Erythroblast (primary cell): ENCODE measurements around the gene ZDHHC9.

Experiments
- DNase-seq, 2 experiments: peaks; one replicate each; lab custom pipeline; 2025; lab: John Stamatoyannopoulos, UW
- GATA1 ChIP-seq: IDR thresholded peaks from 2 replicates; pipeline ENCODE4 v1.6.1; 2011; ENCODE audit warnings: low read depth, mild to moderate bottlenecking, control low read depth, low read length, moderate library complexity
- POLR2A ChIP-seq: IDR thresholded peaks from 2 replicates; pipeline ENCODE4 v1.6.1; 2011; ENCODE audit warnings: mild to moderate bottlenecking, low read length

ZDHHC9 gene

DNA sequence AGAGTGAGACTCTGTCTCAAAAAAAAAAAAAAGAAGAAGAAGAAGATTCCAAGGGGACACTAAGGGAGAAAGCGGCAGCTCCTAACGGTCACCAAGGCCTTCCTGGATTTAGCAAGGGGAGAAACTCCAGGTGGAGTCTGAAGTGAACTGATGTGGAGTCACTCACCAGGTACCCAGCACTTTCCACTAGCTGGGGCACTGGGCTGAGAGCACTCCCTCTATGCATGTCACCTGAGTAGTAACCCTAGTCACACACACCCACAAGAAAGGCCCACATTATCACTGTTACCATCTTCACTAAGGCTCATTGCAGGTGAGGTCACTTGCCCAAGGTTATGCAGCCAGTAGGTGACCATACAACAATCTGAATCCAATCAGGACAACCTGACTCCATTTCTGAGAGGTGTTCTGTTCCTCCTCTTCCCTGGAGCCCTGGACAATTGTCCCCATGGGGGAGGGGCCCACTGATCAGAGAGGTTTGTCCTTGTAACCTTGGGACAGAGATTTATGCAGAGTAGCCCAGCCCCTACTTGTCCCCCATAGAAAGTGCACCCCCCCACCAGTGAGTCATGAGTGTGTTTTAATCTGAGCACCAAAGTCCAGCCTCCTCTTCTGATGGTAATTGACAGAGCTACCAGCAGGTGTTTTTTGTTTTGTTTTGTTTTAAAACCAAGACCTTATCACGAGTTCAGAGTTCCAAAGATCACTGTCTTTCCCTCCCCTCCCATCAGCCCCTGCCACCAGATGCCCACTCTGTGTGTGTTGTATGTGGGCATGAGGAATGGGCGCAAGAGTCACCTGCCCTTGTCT, 69.8 kb downstream of the ZDHHC9 start:
- TF ChIP-seq POLR2A (no peak), GATA1 (no peak)
- DNase-seq = no peak

DNA sequence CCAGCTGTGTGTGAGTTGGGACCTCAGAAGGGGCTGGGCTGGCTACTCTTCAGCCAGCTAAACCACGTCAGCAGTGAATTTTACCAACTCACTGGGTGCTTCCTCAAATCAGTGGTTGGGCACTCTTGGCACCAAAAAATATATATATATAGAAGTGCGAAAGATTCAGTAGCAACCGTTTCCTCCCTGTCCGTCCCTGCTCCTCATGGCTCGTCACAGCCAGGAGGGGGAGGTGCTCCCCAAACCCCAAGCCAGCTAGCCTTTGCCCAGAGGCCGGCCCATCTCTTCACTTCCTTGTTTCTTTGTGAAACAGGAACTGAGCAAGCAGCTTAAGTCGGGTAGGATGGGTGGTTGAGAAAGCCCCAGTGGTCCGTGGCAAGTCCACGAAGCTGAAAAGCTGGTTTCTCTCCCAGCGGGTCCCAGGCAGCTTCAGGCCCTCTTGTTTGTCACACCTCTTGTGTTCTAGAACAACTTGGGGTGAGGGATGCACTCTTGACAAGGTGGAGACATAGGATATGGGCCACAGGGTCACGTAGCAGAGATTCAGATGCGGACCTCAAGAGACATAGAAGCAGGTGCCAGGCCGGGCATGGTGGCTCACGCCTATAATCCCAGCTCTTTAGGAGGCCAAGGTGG, 70.8 kb downstream of the ZDHHC9 start:
- no peak for TF ChIP-seq POLR2A
- TF ChIP-seq GATA1 = no peak
- DNase-seq = peak in 1 of 2 experiments; percentile 1

DNA sequence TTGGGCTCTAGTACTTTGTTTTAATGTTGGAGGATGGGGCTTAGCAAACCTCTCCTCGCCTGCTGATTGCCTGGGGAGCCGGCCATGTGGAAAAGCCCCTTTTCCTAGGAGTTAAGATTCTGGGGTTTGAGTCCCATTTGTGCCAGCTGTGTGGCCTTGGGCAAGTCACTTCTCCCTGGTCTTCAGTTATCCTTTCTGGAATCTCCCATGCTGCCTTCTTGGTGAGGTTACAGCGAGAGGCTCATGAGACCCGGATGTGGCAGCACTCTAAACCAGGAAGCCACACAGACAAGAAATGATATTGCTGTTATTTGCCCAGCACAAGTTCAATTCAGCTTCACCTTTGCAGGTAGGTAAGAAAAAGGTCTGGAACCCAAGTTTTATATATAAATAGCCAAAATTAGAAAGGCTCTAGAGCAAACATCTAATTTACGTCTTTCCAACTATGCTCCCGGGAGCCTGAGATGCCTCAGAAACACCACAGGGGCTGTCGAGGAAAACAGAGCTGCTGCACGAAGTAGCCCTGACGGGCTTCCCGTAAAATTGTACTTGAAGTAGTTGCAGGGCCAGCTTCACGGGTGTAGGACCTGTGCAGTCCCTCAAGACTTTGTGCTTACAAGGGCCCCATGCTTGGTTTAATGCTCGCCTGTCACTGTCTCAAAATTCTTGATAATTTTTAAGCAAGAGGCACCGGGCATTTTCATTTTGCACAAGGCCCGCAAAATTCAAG, 72.3 kb downstream of the ZDHHC9 start:
- TF ChIP-seq POLR2A (no peak), GATA1 (no peak)
- no peak for DNase-seq

DNA sequence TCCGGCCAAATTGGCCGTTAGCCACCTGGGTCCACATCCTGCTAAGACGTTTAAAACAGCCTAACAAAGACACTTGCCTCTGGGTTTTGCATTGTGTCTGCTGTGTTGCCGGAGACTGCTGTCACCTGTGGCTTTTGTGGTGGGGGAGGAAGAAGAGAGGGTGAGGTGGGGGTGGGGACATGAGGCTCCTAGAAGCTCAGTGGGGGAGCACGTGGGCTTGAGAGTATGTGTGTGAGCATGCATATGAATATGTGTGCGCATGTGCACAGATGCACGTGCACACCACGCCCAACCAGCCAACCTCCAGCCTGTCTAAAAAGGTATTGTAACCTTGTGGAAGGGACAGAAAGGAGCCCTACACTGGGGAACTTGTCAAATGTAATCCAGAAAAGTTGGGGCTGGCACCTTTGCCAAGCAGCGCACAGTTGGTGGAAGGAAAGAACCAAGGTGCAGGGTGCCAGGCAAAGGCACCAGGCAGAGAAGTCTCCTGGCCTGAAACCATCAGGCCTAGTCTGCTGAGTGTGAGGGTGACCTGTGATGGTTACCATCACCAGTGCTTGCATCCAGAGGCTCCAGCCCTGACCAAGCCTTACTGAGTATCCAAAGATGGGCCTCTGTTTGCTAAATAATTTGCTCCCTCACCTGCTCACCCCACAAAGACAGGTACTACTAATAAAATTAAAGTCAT, 74.1 kb downstream of the ZDHHC9 start:
- no peak for TF ChIP-seq POLR2A

DNA sequence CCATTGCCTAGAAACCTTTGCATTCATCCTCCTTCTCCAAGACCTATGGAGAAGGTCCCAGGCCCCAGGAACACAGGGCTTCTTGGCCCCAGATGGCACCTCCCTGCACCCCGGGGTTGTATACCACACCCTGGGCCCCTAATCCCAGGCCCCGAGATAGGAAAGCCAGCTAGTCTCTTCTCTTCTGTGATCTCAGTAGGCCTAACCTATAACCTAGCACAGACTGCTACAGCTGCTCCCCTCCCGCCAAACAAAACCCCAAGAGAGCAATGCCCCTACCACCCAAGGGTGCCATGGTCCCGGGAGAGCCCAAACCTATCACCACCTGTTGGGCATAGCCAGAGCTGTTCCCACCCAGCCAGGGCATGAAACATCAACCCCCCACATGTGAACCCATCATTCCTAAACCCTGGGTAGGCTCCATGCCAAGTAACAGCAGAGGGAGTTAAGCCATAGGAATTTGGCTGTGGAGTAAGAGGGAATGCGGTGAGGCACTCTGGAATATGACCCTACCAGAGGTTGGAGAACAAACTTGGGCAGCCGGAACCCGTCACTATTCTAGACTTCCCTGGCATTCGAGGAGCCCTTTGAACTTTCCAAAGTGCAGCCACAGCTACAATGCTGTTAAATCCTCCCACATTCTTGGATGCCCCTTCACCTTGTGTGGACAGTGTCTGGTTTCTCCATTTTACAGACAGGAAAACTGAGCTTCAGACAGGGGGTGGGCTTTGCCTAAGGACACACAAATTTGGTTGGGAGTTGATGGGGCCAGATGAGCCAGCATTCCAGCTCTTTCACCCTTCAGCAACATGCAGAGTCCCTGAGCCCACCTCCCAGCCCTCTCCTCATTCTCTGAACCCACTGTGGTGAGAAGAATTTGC, 74.9 kb downstream of the ZDHHC9 start:
- TF ChIP-seq POLR2A (no peak), GATA1 (no peak)
- DNase-seq = no peak

More for the DNA sequence above, 74.1 kb downstream of the ZDHHC9 start:
- no peak for DNase-seq

DNA sequence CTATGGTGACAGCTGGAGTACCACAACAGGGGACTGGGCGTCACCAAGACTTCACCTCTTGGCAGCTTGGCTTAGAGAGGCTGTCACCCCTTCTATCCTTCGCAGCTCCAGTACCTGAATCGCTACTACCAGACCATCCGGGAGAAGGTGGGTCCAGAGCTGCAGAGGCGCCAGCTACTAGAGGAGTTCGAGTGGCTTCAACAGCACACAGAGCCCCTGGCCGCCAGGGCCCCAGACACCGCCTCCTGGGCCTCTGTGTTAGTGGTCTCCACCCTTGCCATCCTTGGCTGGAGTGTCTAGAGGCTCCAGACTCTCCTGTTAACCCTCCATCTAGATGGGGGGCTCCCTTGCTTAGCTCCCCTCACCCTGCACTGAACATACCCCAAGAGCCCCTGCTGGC, 75.5 kb downstream of the ZDHHC9 start:
- TF ChIP-seq GATA1 = no peak
- TF ChIP-seq POLR2A = no peak
- no peak for DNase-seq

DNA sequence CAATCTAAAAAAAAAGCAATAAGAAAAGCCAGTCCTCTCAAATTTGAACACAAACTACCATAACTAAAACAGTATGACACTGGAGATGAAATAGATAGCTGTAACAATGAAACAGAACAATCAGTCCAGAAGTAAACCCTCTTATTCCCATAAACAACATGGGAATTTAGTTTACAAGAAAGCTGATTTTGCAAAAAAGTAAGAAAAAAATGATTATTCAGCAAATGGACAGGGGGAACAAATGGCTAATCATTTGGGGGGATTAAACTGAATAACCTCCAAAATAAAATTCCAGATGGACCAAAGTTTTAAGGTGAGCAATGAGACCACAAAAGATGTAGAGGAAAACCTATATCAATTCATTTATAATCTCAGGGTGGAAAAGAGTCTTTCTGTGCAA, 80.0 kb downstream of the ZDHHC9 start:
- no peak for DNase-seq
- TF ChIP-seq POLR2A (no peak), GATA1 (no peak)

DNA sequence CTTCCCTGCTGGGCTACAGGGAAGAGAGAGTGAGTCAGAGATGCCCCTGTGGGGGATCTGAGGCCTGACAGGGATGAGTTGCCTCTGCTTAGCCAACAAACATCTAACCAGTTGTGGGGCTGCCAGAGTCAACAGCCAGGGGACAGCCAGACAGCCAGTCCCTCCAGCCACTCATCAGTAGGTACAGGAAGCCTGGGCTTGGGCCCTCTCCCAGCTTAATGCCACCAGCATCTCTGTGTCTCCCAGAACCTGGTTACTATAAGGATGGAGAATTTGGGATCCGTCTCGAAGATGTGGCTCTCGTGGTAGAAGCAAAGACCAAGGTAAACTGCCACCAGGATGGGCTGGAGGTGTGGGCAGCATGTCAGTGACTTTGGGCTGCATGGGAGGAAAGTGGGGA, 81.2 kb downstream of the ZDHHC9 start:
- DNase-seq = no peak
- TF ChIP-seq GATA1 (no peak), POLR2A (no peak)

DNA sequence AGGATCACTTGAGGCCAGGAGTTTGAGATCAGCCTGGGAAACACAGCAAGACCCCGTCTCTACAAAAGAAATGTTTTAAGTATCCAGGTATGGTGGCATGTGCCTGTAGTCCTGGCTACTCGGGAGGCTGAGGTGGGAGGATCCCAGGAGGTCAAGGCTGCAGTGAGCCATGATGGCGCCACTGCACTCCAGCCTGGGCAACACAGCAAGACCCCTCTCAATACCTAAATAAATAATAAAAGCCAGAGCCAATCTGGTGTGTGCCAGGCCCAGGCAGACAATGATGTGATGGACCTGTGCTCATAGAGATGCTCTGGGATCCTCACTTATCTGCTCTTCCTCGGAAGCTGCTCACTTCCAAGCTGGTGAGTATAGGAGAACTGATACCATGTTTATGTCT, 82.1 kb downstream of the ZDHHC9 start:
- TF ChIP-seq GATA1 (no peak), POLR2A (no peak)
- no peak for DNase-seq

DNA sequence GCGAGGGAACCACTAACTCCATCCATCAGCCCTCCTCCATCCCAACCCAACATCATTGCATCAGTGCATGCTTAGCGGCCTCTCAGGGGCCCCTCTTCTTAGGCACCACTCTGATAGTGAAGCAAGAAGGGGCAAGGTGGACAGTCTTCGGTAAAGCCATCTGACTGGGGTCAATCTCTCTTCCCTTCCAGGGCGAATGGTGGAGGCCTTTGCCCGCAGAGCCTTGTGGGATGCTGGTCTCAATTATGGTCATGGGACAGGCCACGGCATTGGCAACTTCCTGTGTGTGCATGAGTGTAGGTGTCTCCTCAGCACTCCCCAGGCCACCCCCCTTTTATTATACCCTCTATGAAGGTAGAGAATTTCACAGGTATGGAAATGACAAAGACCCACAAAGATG, 82.7 kb downstream of the ZDHHC9 start:
- no peak for DNase-seq
- TF ChIP-seq GATA1 (no peak), POLR2A (no peak)

DNA sequence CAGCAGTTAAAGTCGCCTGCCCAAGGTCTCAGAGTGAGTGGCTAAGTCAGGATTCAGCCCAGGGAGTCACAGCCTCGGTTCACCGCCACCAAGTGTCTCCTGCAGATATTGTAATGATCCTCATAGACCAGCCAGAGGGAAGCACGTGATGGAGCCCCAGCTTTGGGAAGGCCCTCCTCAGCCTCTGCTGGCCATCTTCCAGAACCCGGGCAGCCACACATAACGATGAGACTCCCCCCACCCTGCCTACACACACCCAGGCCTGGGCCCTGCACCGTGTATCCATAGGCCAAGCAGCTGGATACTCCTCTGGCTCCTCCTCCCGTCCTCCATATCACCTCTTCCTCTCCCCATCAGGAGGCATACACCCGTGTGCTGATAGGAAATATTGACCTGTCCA, 83.5 kb downstream of the ZDHHC9 start:
- TF ChIP-seq POLR2A (no peak), GATA1 (no peak)

DNA sequence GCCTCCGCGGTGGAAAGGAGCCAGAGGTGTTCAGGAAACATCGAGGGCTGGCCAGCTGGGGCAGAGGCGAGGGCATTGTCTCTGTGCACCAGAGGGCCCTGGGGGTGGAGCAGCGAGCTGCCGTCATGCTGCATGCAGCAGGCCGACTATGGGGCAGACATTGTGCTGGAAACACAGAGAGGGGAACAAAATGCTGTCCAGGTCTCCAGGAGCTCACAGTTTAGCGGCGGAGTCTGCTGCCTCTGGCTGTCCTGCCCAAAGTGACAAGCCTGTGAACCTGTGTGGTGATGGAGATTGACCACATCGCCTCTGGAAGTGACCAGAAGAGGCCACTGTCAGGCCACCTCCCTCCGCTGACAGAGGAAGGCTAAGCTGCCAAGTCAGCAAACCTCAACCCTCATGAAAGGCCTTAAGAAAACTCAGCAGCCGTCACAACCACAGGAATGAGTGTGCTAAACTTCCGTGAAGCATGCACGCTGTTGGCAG, 84.1 kb downstream of the ZDHHC9 start:
- DNase-seq = peak in 1 of 2 experiments; percentile 2
- TF ChIP-seq POLR2A (no peak), GATA1 (no peak)

More for the DNA sequence above, 83.5 kb downstream of the ZDHHC9 start:
- no peak for DNase-seq
